HepG2 (cell line): Measurements from ENCODE around the gene IPCEF1. TPM values are rescaled to one million over a fixed set of nuclear protein-coding genes. Genes with fewer than 3 reads are reported as not detected.

ENCODE experiments used
- ATAC-seq: fragments of 200-7000 bp; cut with Tn5 transposase; 3 replicates; pipeline ENCODE4 v1.9.1; 2020; ENCODE audit warnings: mild to moderate bottlenecking, moderate library complexity
- BruUV-seq: library from RNA; stranded (reverse); fragments of 400-500 nt; replicated peaks from 2 replicates; lab custom pipeline; 2021; lab: Mats Ljungman, UMichigan
- CTCF ChIA-PET: fragments of 300-600 bp; formaldehyde crosslinking; extraction: SDS; loops from one replicate; lab custom pipeline; 2021; ENCODE audit warnings: low total read pairs, inconsistent platforms, low intra/inter-chr PET ratio; lab: Yijun Ruan, JAX
- POLR2A ChIA-PET: fragments of 350-600 bp; sonication (Branson Sonifier 250); formaldehyde crosslinking; loops from one replicate; lab custom pipeline; 2020; ENCODE audit warnings: antibody characterized with exemption, inconsistent platforms; lab: Yijun Ruan, JAX
- DNase-seq: peaks from one replicate; pipeline ENCODE4 v3.0.0-alpha.2; 2015; ENCODE audit warnings: low spot score
- FAIRE-seq: peaks from 3 replicates; lab custom pipeline; 2011; peaks lifted over from hg19 to GRCh38; lab: Jason Lieb, UNC
- H2AFZ ChIP-seq: one replicate; pipeline ENCODE4 v1.6.1; 2011; ENCODE audit warnings: low read length, inconsistent platforms
- H3K27ac ChIP-seq: fragments of 300-600 bp; 3 replicates; pipeline ENCODE4 v1.8.0; 2011; ENCODE audit warnings: mixed run types, mild to moderate bottlenecking, mixed read lengths, low read length, inconsistent platforms; ENCODE audit not compliant: insufficient read depth; ENCODE audit errors: extremely low read length
- H3K27me3 ChIP-seq, 2 experiments: fragments of 200-600 bp in 1 of 2; 2 replicates in 1 of 2; 3 replicates in 1 of 2; pipeline versions ENCODE4 v1.6.0 to v1.8.0; 2011; ENCODE audit warnings: low read length in 2 of 2, mild to moderate bottlenecking in 2 of 2, moderate library complexity in 2 of 2, inconsistent platforms in 1 of 2; ENCODE audit not compliant: insufficient read depth in 2 of 2, control insufficient read depth in 1 of 2
- H3K36me3 ChIP-seq, 2 experiments: fragments of 200-600 bp in 1 of 2; replicated peaks in 1 of 2; 2 replicates in 1 of 2; 3 replicates in 1 of 2; pipeline versions ENCODE4 v1.5.1 to v1.8.0; 2011; ENCODE audit warnings: low read length in 2 of 2, inconsistent platforms in 1 of 2; ENCODE audit not compliant: insufficient read depth in 2 of 2, control insufficient read depth in 1 of 2
- H3K4me1 ChIP-seq: 2 replicates; pipeline ENCODE4 v1.5.1; 2012; ENCODE audit warnings: low read length, inconsistent platforms; ENCODE audit not compliant: insufficient read depth
- H3K4me2 ChIP-seq: 2 replicates; pipeline ENCODE4 v1.6.0; 2011; ENCODE audit warnings: low read depth, low read length, inconsistent platforms
- H3K4me3 ChIP-seq, 3 experiments: fragments of 200-600 bp in 1 of 3; sonication (generic), shearing (Covaris generic) in 1 of 3; replicated peaks in 1 of 3; 2 replicates each; pipeline ENCODE4 v1.5.1; 2011 to 2016; ENCODE audit warnings: low read length in 3 of 3, inconsistent platforms in 2 of 3, low read depth in 2 of 3, mild to moderate bottlenecking in 2 of 3, control low read depth in 1 of 3, mixed read lengths in 1 of 3; ENCODE audit not compliant: insufficient read depth in 1 of 3
- H3K79me2 ChIP-seq: one replicate; pipeline ENCODE4 v1.6.1; 2011; ENCODE audit warnings: low read length, inconsistent platforms; ENCODE audit not compliant: insufficient read depth
- H3K9ac ChIP-seq: 2 replicates; pipeline ENCODE4 v1.6.0; 2011; ENCODE audit warnings: mild to moderate bottlenecking, low read depth, low read length, inconsistent platforms; ENCODE audit not compliant: insufficient read depth
- H3K9me3 ChIP-seq: 2 replicates; pipeline ENCODE4 v1.5.1; 2012; ENCODE audit warnings: mild to moderate bottlenecking, low read length
- H4K20me1 ChIP-seq: 2 replicates; pipeline ENCODE4 v1.6.0; 2011; ENCODE audit warnings: inconsistent platforms, mild to moderate bottlenecking, low read length, moderate library complexity; ENCODE audit not compliant: insufficient read depth
- HMG20B ChIP-seq: conservative IDR thresholded peaks from 2 replicates; pipeline ENCODE4 v1.6.1; 2016; ENCODE audit warnings: missing genetic modification reagents, missing compliant biosample characterization
- HOXA5 ChIP-seq: sonication (generic); formaldehyde crosslinking; IDR thresholded peaks from 2 replicates; pipeline ENCODE4 v1.4.0; 2020; ENCODE audit warnings: missing genetic modification reagents
- IKZF5 ChIP-seq: IDR thresholded peaks from 2 replicates; pipeline ENCODE4 v1.6.1; 2018; ENCODE audit warnings: missing genetic modification reagents, mild to moderate bottlenecking, missing compliant biosample characterization
- JUN ChIP-seq: sonication (generic); formaldehyde crosslinking; IDR thresholded peaks from 2 replicates; pipeline ENCODE4 v1.4.0; 2020; ENCODE audit warnings: mild to moderate bottlenecking, missing genetic modification reagents
- MAF1 ChIP-seq: sonication (generic); formaldehyde crosslinking; IDR thresholded peaks from 2 replicates; pipeline ENCODE4 v1.5.0; 2020; ENCODE audit warnings: missing genetic modification reagents, borderline replicate concordance
- MTA3 ChIP-seq: sonication (generic); formaldehyde crosslinking; IDR thresholded peaks from 2 replicates; pipeline ENCODE4 v1.4.0; 2020; ENCODE audit warnings: missing genetic modification reagents
- NR2C2 ChIP-seq: sonication (generic); formaldehyde crosslinking; IDR thresholded peaks from 2 replicates; pipeline ENCODE4 v1.4.0; 2020; ENCODE audit warnings: missing genetic modification reagents, mild to moderate bottlenecking, moderate library complexity, borderline replicate concordance
- SMC3 ChIP-seq: IDR thresholded peaks from 2 replicates; pipeline ENCODE4 v1.6.1; 2011; ENCODE audit warnings: low read length, improper control_type of control experiment
- SRSF4 ChIP-seq: fragments of 200-400 bp; formaldehyde crosslinking; IDR thresholded peaks from one replicate; pipeline ENCODE4 v1.6.1; 2018; ENCODE audit warnings: mild to moderate bottlenecking, low read depth, low read length, moderate library complexity; ENCODE audit not compliant: poor library complexity, severe bottlenecking
- TBX3 ChIP-seq: fragments of 450-650 bp; IDR thresholded peaks from 2 replicates; pipeline ENCODE4 v1.6.1; 2017; ENCODE audit warnings: antibody characterized with exemption, mild to moderate bottlenecking, inconsistent platforms, borderline replicate concordance
- THAP9 ChIP-seq: sonication (generic); formaldehyde crosslinking; IDR thresholded peaks from 2 replicates; pipeline ENCODE4; 2020; ENCODE audit warnings: missing genetic modification reagents, mild to moderate bottlenecking, borderline replicate concordance
- ZNF383 ChIP-seq: sonication (generic); formaldehyde crosslinking; IDR thresholded peaks from 2 replicates; pipeline ENCODE4 v1.4.0; 2020; ENCODE audit warnings: missing genetic modification reagents, mild to moderate bottlenecking, borderline replicate concordance
- ZNF503 ChIP-seq: sonication (generic); formaldehyde crosslinking; IDR thresholded peaks from 2 replicates; pipeline ENCODE4 v1.4.0; 2020; ENCODE audit warnings: missing genetic modification reagents
- WGBS: methylation state at CpG from one replicate; pipeline ENCODE4 v1.1.6; 2017; ENCODE audit warnings: low lambda C conversion rate; 5-methylcytosine and 5-hydroxymethylcytosine counted together
- in situ Hi-C: cut with HindIII; loops from 2 replicates; pipeline ENCODE4 v1.10.0; 2017; ENCODE audit warnings: low pct_unique_long_range_greater_than_20kb; ENCODE audit not compliant: extremely low pct_ligation_motif_present
- intact Hi-C: fragments of 100-400 bp; cut with micrococcal nuclease; formaldehyde crosslinking; loops from one replicate; pipeline ENCODE4 v1.10.0; 2022; ENCODE audit not compliant: unreplicated experiment
- polyA plus RNA-seq, 8 experiments: library from polyadenylated mRNA; depleted of rRNA in 3 of 8; stranded (reverse) in 7 of 8; unstranded in 1 of 8; fragments of >200 nt; fragmentation: Illumina TruSeq in 4 of 8; extraction: Trizol in 4 of 8; gene quantifications; 2 replicates each; pipeline versions ENCODE4 v1.2.1 to v1.2.3, GENCODE V29; 2011 to 2016; ENCODE audit warnings: low read depth in 4 of 8, missing spikeins in 1 of 8, mixed read lengths in 1 of 8; ENCODE audit not compliant: insufficient read depth in 1 of 8
- total RNA-seq, 5 experiments: library from RNA; depleted of rRNA; stranded (reverse); fragments of >200 nt; fragmentation: Illumina TruSeq; extraction: Trizol; gene quantifications; 2 replicates each; pipeline ENCODE4 v1.2.3, GENCODE V29; 2016; ENCODE audit warnings: low read depth in 1 of 5

IPCEF1 gene
- total and polyA plus RNA-seq, 2 of the 13 experiments (the other 11 are each of a cell fraction or from before 2014, with no cell fraction given) = 0.03 TPM; not detected in 1

GRCh38 chr6:154280521-154280920 lies 76.1 kb downstream of the IPCEF1 start:
- BruUV-seq = no TSS peak
- Histone ChIP-seq H3K27ac (no peak overlapping the region), H3K36me3 (no peaks in the 10 kb centered on the region), H2AFZ (no peak overlapping the region), H3K4me2 (no peak overlapping the region), H3K79me2 (no peaks in the 10 kb centered on the region), H3K4me3 (no peak overlapping the region), H3K9me3 (no peaks in the 10 kb centered on the region), H3K4me1 (no peaks in the 10 kb centered on the region), H3K27me3 (no peaks in the 10 kb centered on the region), H4K20me1 (no peaks in the 10 kb centered on the region), H3K9ac (no peak overlapping the region)
- FAIRE-seq (no peak), ATAC-seq (no peak), DNase-seq (no peak)
- ChIA-PET POLR2A (no interaction called here), CTCF (no interaction called here)
- TF ChIP-seq MAF1 (CRISPR knock-in tag) = no peak
- no peak for TF ChIP-seq ZNF503 (CRISPR knock-in tag)
- 37% methylated on average over 2 of the region's 2 CpGs for WGBS
- in situ Hi-C loops (no loop called here), intact Hi-C loops (no loop called here)

GRCh38 chr6:154277629-154278017 lies 79.0 kb downstream of the IPCEF1 start:
- Histone ChIP-seq H3K9me3 (no peaks in the 10 kb centered on the region), H3K79me2 (no peaks in the 10 kb centered on the region), H4K20me1 (no peaks in the 10 kb centered on the region), H3K27me3 (peaks cover 0 to 4% of the 10 kb centered on the region in 2 experiments; a peak in 1 of 5 replicates), H3K4me2 (no peak overlapping the region), H3K4me1 (no peaks in the 10 kb centered on the region), H3K36me3 (no peaks in the 10 kb centered on the region), H3K9ac (no peak overlapping the region), H2AFZ (no peak overlapping the region), H3K27ac (no peak overlapping the region), H3K4me3 (no peak overlapping the region)
- FAIRE-seq (no peak), ATAC-seq (no peak), DNase-seq (no peak)
- ChIA-PET POLR2A (no interaction called here), CTCF (interaction anchor here (2.3 kb wide), 1 partner anchor 123 kb away, joined by 25 read pairs; no protein-coding TSS in a partner anchor)
- in situ Hi-C loops = loop anchor here (5.0 kb wide), 1 partner anchor 125 kb away; no protein-coding TSS in a partner anchor
- 33% methylated on average over 7 of the region's 7 CpGs for WGBS
- BruUV-seq = no TSS peak
- intact Hi-C loops = loop anchor here (1.0 kb wide), 1 partner anchor 123 kb away; no protein-coding TSS in a partner anchor
- no peak for TF ChIP-seq SRSF4
- no peak for TF ChIP-seq THAP9
- TF ChIP-seq IKZF5 (CRISPR knock-in tag) = no peak
- TF ChIP-seq HOXA5 (CRISPR knock-in tag) = no peak
- no peak for TF ChIP-seq JUN (CRISPR knock-in tag)
- TF ChIP-seq MTA3 (CRISPR knock-in tag) = no peak
- no peak for TF ChIP-seq ZNF383 (CRISPR knock-in tag)
- TF ChIP-seq SMC3 = no peak
- no peak for TF ChIP-seq TBX3
- TF ChIP-seq NR2C2 = no peak
- no peak for TF ChIP-seq HMG20B
